IPS-20b (cell line): ENCODE measurements around the gene BSDC1.
"Not testable (repeated sequence)": the region's sequence is repeated elsewhere in the genome, so short reads cannot be mapped to it uniquely, and the experiment has no call there.

Experiments used
- H3K27ac ChIP-seq: one replicate; pipeline ENCODE4 v1.5.1; 2013; ENCODE audit warnings: low read length
- H3K27me3 ChIP-seq: 2 replicates; pipeline ENCODE4 v1.6.1; 2013; ENCODE audit warnings: mild to moderate bottlenecking, low read length, inconsistent platforms; ENCODE audit not compliant: insufficient read depth
- H3K36me3 ChIP-seq: 2 replicates; pipeline ENCODE4 v1.6.1; 2013; ENCODE audit warnings: low read depth, mild to moderate bottlenecking, inconsistent platforms, low read length, moderate library complexity; ENCODE audit not compliant: insufficient read depth
- H3K4me1 ChIP-seq: 2 replicates; pipeline ENCODE4 v1.6.1; 2013; ENCODE audit warnings: mild to moderate bottlenecking, control low read depth, inconsistent platforms, low read length, moderate library complexity; ENCODE audit not compliant: insufficient read depth
- H3K4me3 ChIP-seq: 2 replicates; pipeline ENCODE4 v1.5.1; 2013; ENCODE audit warnings: mild to moderate bottlenecking, low read length, inconsistent platforms
- H3K9ac ChIP-seq: 2 replicates; pipeline ENCODE4 v1.6.1; 2013; ENCODE audit warnings: low read depth, mild to moderate bottlenecking, inconsistent platforms, low read length, moderate library complexity
- H3K9me3 ChIP-seq: 2 replicates; pipeline ENCODE4 v1.6.1; 2013; ENCODE audit warnings: mild to moderate bottlenecking, low read depth, low read length, inconsistent platforms; ENCODE audit not compliant: insufficient read depth

The BSDC1 gene

DNA sequence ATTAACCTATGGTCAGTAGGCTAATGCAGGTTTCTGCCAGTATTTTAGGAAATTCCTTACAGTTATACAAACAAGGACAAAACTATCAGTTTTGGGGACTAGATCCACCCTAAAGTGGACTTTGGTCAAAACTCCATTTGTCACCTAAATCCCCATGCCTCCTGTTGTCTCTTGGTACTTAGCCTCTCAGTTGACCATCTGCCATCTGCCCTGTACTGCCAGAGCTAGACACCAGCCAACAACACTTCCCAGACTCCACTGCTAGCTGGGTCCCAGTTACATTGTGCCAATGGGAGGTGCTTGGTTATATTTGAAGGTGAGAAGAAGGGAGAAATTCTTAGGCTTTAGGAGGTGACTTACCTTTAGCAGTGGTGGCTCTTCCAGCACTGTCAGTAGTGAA, 17.0 kb upstream of the BSDC1 start:
- H3K27me3 ChIP-seq: no peaks in the 10 kb centered on the region
- H3K4me1 ChIP-seq: no peaks in the 10 kb centered on the region
- H3K9ac ChIP-seq: no peak overlapping the region
- no peak overlapping the region for H3K4me3 ChIP-seq
- no peak overlapping the region for H3K27ac ChIP-seq
- no peaks in the 10 kb centered on the region for H3K36me3 ChIP-seq
- H3K9me3 ChIP-seq: peaks cover 28% of the 10 kb centered on the region

DNA sequence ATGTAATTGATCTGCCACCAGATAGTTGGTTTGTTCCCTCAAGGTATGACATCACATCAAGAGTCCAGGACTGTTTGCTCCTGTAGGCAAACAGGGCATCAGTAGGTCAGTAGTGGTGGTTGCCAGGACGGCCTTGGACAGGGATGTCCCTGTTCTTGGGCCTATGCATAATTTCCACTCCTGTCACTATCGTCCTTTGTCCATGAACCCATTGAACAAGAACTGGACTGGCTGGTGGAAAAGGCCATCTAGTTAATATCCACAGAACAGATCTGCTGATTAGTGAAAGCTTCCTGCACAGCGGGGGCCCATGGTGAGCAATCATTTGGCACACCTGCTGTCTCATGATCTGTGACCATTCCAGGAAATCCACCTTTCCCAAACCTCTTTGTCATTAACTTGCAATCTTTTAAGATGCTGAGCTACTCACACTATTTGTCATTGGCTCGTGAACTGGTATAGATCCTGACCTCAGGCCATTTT, 12.4 kb upstream of the BSDC1 start:
- H3K27me3 ChIP-seq: no peaks in the 10 kb centered on the region

DNA sequence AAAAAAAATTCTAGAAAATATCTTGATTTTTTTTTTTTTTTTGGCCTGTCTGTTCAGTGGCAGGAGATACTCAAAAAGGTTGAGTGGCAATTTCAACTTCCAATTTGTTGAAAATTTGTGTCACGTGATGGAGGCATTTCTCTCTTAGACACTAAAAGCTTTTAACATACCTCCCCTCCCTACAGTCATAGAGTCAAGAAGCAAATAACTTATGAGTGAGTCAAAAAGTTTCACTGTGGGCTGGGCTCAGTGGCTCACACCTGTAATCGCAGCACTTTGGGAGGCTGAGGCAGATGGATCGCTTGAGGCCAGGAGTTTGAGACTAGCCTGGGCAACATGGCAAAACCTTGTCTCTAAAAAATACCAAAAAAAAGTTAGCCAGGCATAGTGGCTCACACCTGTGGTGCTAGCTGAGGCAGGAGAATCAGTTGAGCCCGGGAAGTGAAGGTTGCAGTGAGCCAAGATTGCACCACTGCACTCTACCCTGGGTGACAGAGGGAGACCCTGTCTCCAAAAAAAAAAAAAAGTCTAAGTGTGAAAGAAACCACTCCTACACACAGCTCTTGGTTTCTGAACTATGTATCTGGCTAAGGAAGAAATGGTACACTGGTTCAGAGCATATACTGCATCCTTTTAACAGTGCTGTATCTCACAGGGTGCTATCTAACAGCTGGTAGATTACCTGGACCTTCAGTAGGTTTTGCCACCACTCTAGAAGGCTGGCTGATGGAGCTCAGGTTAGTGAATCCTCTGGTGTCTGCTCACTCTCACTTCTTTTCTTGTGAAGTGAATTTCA, 11.6 kb upstream of the BSDC1 start:
- H3K36me3 ChIP-seq: no peaks in the 10 kb centered on the region
- H3K4me1 ChIP-seq: no peaks in the 10 kb centered on the region
- no peak overlapping the region for H3K4me3 ChIP-seq
- no peaks in the 10 kb centered on the region for H3K27me3 ChIP-seq
- H3K9ac ChIP-seq: no peak overlapping the region
- no peaks in the 10 kb centered on the region; the same call in 1 of the 2 replicates for H3K9me3 ChIP-seq
- H3K27ac ChIP-seq: no peak overlapping the region

More for the DNA sequence above, 12.4 kb upstream of the BSDC1 start:
- Histone ChIP-seq H3K9me3 (no peaks in the 10 kb centered on the region; the same call in 1 of the 2 replicates), H3K9ac (no peak overlapping the region), H3K27ac (no peak overlapping the region), H3K4me3 (no peak overlapping the region), H3K4me1 (no peaks in the 10 kb centered on the region), H3K36me3 (no peaks in the 10 kb centered on the region)

GRCh38 chr1:32404946-32405345, 10.7 kb upstream of the BSDC1 start:
- no peak overlapping the region for H3K27ac ChIP-seq
- no peaks in the 10 kb centered on the region for H3K27me3 ChIP-seq
- H3K4me1 ChIP-seq: no peaks in the 10 kb centered on the region
- no peak overlapping the region for H3K9ac ChIP-seq
- H3K9me3 ChIP-seq: no peaks in the 10 kb centered on the region; the same call in 1 of the 2 replicates
- no peak overlapping the region for H3K4me3 ChIP-seq
- no peaks in the 10 kb centered on the region for H3K36me3 ChIP-seq

- no peak overlapping the region for H3K27ac ChIP-seq
- H3K4me3 ChIP-seq: no peak overlapping the region
- H3K27me3 ChIP-seq: no peaks in the 10 kb centered on the region
- no peaks in the 10 kb centered on the region for H3K4me1 ChIP-seq
- H3K36me3 ChIP-seq: no peaks in the 10 kb centered on the region
- no peaks in the 10 kb centered on the region for H3K9me3 ChIP-seq
- H3K9ac ChIP-seq: peak overlapping the region; percentile 8; the same call in 1 of the 2 replicates
These were observed 6.8 kb upstream of the BSDC1 start for GRCh38 chr1:32400876-32401631.

DNA sequence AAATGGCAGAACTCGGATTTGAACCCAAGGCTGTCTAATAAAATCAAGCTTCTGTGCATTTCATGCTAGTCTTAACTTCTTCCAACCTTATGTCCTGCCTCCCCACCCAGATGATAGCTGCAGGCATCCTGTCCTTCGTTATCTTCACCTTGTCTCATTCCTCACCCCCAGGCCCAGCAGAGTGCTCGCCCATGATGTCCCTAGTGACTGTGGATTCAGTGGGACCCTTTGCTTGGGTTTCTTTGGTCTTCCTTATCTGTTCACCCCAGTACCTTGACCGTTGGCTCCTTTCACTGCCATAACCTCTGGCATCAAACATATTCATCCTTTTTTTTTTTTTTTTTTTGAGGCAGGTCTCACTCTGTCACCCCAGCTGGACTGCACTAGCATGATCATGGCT, 5.6 kb upstream of the BSDC1 start:
- Histone ChIP-seq H3K4me1 (no peaks in the 10 kb centered on the region), H3K9me3 (no peaks in the 10 kb centered on the region), H3K4me3 (no peak overlapping the region), H3K36me3 (no peaks in the 10 kb centered on the region), H3K9ac (no peak overlapping the region), H3K27ac (no peak overlapping the region), H3K27me3 (no peaks in the 10 kb centered on the region)

- Histone ChIP-seq H3K9me3 (no peaks in the 10 kb centered on the region), H3K27ac (no peak overlapping the region)
These were observed 4.2 kb upstream of the BSDC1 start for GRCh38 chr1:32398401-32398800.

GRCh38 chr1:32396524-32396923, 2.3 kb upstream of the BSDC1 start:
- not testable (repeated sequence) for H3K27me3 ChIP-seq, H3K27ac ChIP-seq, H3K9ac ChIP-seq, H3K9me3 ChIP-seq, H3K4me1 ChIP-seq, H3K4me3 ChIP-seq
- H3K36me3 ChIP-seq: peaks cover 15% of the 10 kb centered on the region

More at GRCh38 chr1:32398401-32398800, 4.2 kb upstream of the BSDC1 start:
- H3K4me3 ChIP-seq: no peak overlapping the region
- no peaks in the 10 kb centered on the region for H3K27me3 ChIP-seq
- no peak overlapping the region for H3K9ac ChIP-seq
- no peaks in the 10 kb centered on the region for H3K36me3 ChIP-seq
- peaks cover 3% of the 10 kb centered on the region for H3K4me1 ChIP-seq

DNA sequence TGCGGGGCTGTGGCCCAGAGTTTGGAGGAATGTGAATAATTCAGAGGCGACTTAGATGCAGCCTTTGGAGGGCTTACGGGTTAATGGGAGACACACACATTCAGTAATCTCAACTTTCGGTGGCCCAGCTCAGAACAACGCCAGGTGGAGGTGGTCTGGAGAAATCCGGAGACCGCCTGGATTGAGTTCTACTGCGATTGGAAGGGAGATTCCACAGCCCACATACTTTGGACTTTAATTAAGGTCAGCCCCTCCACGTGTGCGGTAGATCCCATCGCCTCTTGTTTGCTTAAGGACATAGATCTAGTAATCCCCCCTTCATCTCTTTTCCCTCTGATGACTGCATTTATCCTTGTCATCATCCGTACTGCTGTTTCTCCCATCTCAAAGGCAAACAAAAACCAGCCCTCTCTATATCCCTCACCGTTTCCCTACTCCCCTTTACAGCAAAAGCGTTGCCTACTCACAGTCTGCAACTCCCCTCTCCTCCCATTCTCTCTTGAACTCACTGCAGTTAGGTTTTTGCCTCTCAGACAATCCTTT, 720 bp upstream of the BSDC1 start:
- Histone ChIP-seq H3K36me3 (peaks cover 31% of the 10 kb centered on the region), H3K27me3 (no peaks in the 10 kb centered on the region), H3K27ac (peak overlapping the region; percentile 53), H3K9ac (peak overlapping the region; percentile 94), H3K9me3 (no peaks in the 10 kb centered on the region), H3K4me1 (peaks cover 6% of the 10 kb centered on the region), H3K4me3 (peak overlapping the region; percentile 97)

- H3K4me3 ChIP-seq: peak overlapping the region; percentile 97
- H3K27ac ChIP-seq: peak overlapping the region; percentile 41
- H3K9me3 ChIP-seq: no peaks in the 10 kb centered on the region
- peaks cover 6% of the 10 kb centered on the region for H3K4me1 ChIP-seq
- H3K36me3 ChIP-seq: peaks cover 38% of the 10 kb centered on the region
- H3K9ac ChIP-seq: peak overlapping the region; percentile 94
- no peaks in the 10 kb centered on the region for H3K27me3 ChIP-seq
These were observed 455 bp downstream of the BSDC1 start for GRCh38 chr1:32393832-32394140.

- H3K27ac ChIP-seq: no peak overlapping the region
- H3K4me1 ChIP-seq: peaks cover 6% of the 10 kb centered on the region
- peak overlapping the region; percentile 97 for H3K4me3 ChIP-seq
- H3K36me3 ChIP-seq: peaks cover 43% of the 10 kb centered on the region
- H3K9me3 ChIP-seq: no peaks in the 10 kb centered on the region
- peak overlapping the region; percentile 94; the same call in 1 of the 2 replicates for H3K9ac ChIP-seq
- H3K27me3 ChIP-seq: no peaks in the 10 kb centered on the region
These were observed 1.1 kb downstream of the BSDC1 start for GRCh38 chr1:32393136-32393535.
